ENCODE measurements around the gene ZKSCAN4.

The ZKSCAN4 gene

GRCh38 chr6:28269492-28269891 is 17.4 kb upstream of the ZKSCAN4 start:
- TF ChIP-seq CEBPB (IDR thresholded peaks at IDR 0.05), result no peak
- TF ChIP-seq REST (IDR thresholded peaks at IDR 0.05; ENCODE audit: low read depth), result no peak
- no peak for TF ChIP-seq FOXM1 (IDR thresholded peaks at IDR 0.05; ENCODE audit: borderline replicate concordance, low read depth)

- no peak for TF ChIP-seq FOXM1 (IDR thresholded peaks at IDR 0.05; ENCODE audit: borderline replicate concordance, low read depth)
- no peak for TF ChIP-seq RAD21 (IDR thresholded peaks at IDR 0.05; ENCODE audit: low read depth)
- no peak for TF ChIP-seq USF1 (IDR thresholded peaks at IDR 0.05)
- TF ChIP-seq TEAD4 (IDR thresholded peaks at IDR 0.05), result no peak
- TF ChIP-seq CEBPB (IDR thresholded peaks at IDR 0.05), result no peak
- TF ChIP-seq NFIC (IDR thresholded peaks at IDR 0.05), result no peak
- TF ChIP-seq CREB1 (IDR thresholded peaks at IDR 0.05; ENCODE audit: low read depth), result no peak
- no peak for TF ChIP-seq ZBTB7A (IDR thresholded peaks at IDR 0.05; ENCODE audit: low read depth)
- no peak for TF ChIP-seq TAF1 (IDR thresholded peaks at IDR 0.05; ENCODE audit: low read depth)
- TF ChIP-seq EP300 (IDR thresholded peaks at IDR 0.05; ENCODE audit: borderline replicate concordance), result no peak
- TF ChIP-seq TCF12 (IDR thresholded peaks at IDR 0.05; ENCODE audit: low read depth), result no peak
- no peak for TF ChIP-seq EGR1 (IDR thresholded peaks at IDR 0.05)
Observed at GRCh38 chr6:28267695-28268059, 15.6 kb upstream of the ZKSCAN4 start.

DNA sequence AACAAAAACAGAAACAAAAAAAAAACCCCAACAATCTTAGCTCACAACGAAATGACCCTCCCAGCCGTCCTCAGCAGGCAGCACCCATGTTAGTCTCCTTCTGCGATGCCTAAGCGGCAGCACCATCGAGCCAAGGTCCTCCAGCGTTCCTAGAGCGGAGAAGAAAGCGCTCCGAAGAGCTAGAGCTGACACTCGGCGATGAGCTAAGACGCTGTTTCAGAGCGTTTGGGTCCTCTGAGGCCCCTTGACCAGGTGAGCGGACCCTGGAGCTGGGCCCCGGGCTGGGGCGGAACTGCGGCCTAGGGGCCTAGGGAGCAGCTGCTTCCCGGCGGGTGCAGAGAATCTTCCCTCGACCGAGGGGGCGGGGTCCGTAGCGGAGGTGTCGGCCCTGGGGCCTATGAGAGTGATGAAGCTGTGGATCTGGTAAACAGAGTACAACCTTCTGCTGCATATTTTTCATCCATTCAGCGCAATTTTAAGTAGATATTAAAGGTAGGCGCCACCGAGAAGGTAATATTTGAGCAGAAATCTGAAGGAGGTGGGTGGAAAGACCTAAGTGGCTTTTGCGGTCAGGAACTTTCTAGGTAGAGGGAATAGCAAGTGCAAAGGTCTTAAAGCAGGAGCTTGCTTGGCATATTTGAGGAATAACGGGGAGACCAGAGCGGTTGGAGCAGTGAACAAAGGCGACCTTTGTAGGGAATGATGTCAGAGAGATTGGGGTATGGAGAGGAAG is 15.1 kb upstream of the ZKSCAN4 start, which contains the start of gene ZSCAN26:
Gene ZSCAN26 (plus strand): TSS at position 182 of the 733 bp plus-strand sequence. CDS start 4,777 bp downstream, outside the sequence.
- TF ChIP-seq CEBPB (IDR thresholded peaks at IDR 0.05) (no peak), YY1 (IDR thresholded peaks at IDR 0.05; ENCODE audit: low read depth) (peak; percentile 60; the same call in 1 of the 2 replicates), TAF1 (IDR thresholded peaks at IDR 0.05; ENCODE audit: low read depth) (peak; percentile 71), CREB1 (IDR thresholded peaks at IDR 0.05; ENCODE audit: low read depth) (no peak), TCF12 (IDR thresholded peaks at IDR 0.05; ENCODE audit: low read depth) (peak; percentile 58; the same call in 1 of the 2 replicates), TEAD4 (IDR thresholded peaks at IDR 0.05) (no peak), NFIC (IDR thresholded peaks at IDR 0.05) (no peak)
- TF ChIP-seq, protein P1, sequence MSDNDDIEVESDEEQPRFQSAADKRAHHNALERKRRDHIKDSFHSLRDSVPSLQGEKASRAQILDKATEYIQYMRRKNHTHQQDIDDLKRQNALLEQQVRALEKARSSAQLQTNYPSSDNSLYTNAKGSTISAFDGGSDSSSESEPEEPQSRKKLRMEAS (IDR thresholded peaks at IDR 0.05), result peak; percentile 21; the same call in 1 of the 2 replicates

- TF ChIP-seq EGR1 (IDR thresholded peaks at IDR 0.05) (no peak), CEBPB (IDR thresholded peaks at IDR 0.05) (no peak), ZBTB7A (IDR thresholded peaks at IDR 0.05; ENCODE audit: low read depth) (no peak), NFIC (IDR thresholded peaks at IDR 0.05) (no peak), EP300 (IDR thresholded peaks at IDR 0.05; ENCODE audit: borderline replicate concordance) (no peak), YY1 (IDR thresholded peaks at IDR 0.05; ENCODE audit: low read depth) (no peak), TEAD4 (IDR thresholded peaks at IDR 0.05) (no peak), TAF1 (IDR thresholded peaks at IDR 0.05; ENCODE audit: low read depth) (no peak), USF1 (IDR thresholded peaks at IDR 0.05) (no peak), TCF12 (IDR thresholded peaks at IDR 0.05; ENCODE audit: low read depth) (no peak), RAD21 (IDR thresholded peaks at IDR 0.05; ENCODE audit: low read depth) (no peak), REST (IDR thresholded peaks at IDR 0.05; ENCODE audit: low read depth) (no peak), CREB1 (IDR thresholded peaks at IDR 0.05; ENCODE audit: low read depth) (no peak), FOXM1 (IDR thresholded peaks at IDR 0.05; ENCODE audit: borderline replicate concordance, low read depth) (no peak)
- TF ChIP-seq, protein P1 (IDR thresholded peaks at IDR 0.05), result no peak
Observed at GRCh38 chr6:28266563-28266961, 14.5 kb upstream of the ZKSCAN4 start.

DNA sequence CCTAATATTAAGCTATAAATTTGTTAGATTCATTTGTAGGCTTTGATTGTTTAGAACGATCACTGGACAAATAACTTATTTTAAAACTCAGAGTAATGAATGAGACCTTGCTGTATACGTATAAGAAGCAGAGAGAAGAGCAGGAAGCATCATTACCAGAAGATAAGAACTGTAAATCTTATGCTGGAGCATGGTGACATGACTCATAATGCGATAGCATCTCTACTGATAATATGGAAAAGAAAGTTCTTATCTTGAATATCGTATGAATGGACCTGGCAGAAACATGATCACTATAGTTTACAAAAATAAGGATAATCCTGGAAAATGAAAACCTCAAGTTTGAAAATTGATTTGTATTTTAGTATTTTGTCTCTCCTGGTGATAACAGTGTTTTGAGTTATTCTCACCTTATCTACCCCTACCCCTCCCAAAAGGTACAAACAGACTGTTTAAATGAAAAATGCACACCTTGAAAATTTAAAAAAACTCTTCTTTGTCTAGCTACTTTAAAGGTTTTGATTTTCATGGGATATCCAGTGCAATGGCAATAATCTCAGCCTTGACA is 12.8 kb upstream of the ZKSCAN4 start:
- no peak for TF ChIP-seq TCF12 (IDR thresholded peaks at IDR 0.05; ENCODE audit: low read depth)
- no peak for TF ChIP-seq REST (IDR thresholded peaks at IDR 0.05; ENCODE audit: low read depth)
- no peak for TF ChIP-seq TEAD4 (IDR thresholded peaks at IDR 0.05)
- TF ChIP-seq FOXM1 (IDR thresholded peaks at IDR 0.05; ENCODE audit: borderline replicate concordance, low read depth), result no peak
